ENCODE measurements around the gene DDX28. TPM values are rescaled to one million over a fixed set of nuclear protein-coding genes. Genes with fewer than 3 reads are reported as not detected.

Gene DDX28
- polyA plus RNA-seq, 1 donor from 2014 or later: 13.9 TPM

GRCh38 chr16:67993207-67994039 lies 29.6 kb downstream of the DDX28 start:
- Histone ChIP-seq H2AFZ (ENCODE audit: low read depth, low read length) (no peak overlapping the region), H3K27me3 (ENCODE audit: insufficient read depth, low read depth, low read length) (no peaks in the 10 kb centered on the region), H3K79me2 (replicated peaks; ENCODE audit: insufficient read depth, low read length) (no peaks in the 10 kb centered on the region), H3K9ac (ENCODE audit: low read length) (no peak overlapping the region), H3K4me3 (ENCODE audit: low read length) (no peak overlapping the region), H3F3A (ENCODE audit: insufficient read depth, low read length, poor library complexity, severe bottlenecking) (no peaks in the 10 kb centered on the region), H3K9me2 (ENCODE audit: insufficient read depth, low read length) (no peaks in the 10 kb centered on the region), H3K4me2 (ENCODE audit: low read length) (no peak overlapping the region), H4K20me1 (ENCODE audit: insufficient read depth) (no peaks in the 10 kb centered on the region), H3K9me3 (ENCODE audit: low read length) (no peaks in the 10 kb centered on the region), H3K27ac (ENCODE audit: low read length) (no peak overlapping the region), H3K36me3 (ENCODE audit: insufficient read depth, low read length) (no peaks in the 10 kb centered on the region)
- no peak for TF ChIP-seq TAF1 (IDR thresholded peaks at IDR 0.05; ENCODE audit: low read depth)
- peak; percentile 73 for TF ChIP-seq SMC3 (conservative IDR thresholded peaks at IDR 0.05; ENCODE audit: poor library complexity)
- peak; percentile 76 for TF ChIP-seq CTCF (IDR thresholded peaks at IDR 0.05; ENCODE audit: poor library complexity, severe bottlenecking)
- no peak for TF ChIP-seq MXI1 (conservative IDR thresholded peaks at IDR 0.05; ENCODE audit: poor library complexity, severe bottlenecking)
- TF ChIP-seq POLR2AphosphoS5 (IDR thresholded peaks at IDR 0.05): no peak
- TF ChIP-seq EP300 (conservative IDR thresholded peaks at IDR 0.05; ENCODE audit: poor library complexity, severe bottlenecking): no peak
- TF ChIP-seq REST (IDR thresholded peaks at IDR 0.05; ENCODE audit: borderline replicate concordance): no peak
- TF ChIP-seq RAD21 (conservative IDR thresholded peaks at IDR 0.05): peak; percentile 54
- no peak for TF ChIP-seq EZH2 (IDR thresholded peaks at IDR 0.05; ENCODE audit: borderline replicate concordance, insufficient read depth, low read length, poor library complexity, severe bottlenecking)

GRCh38 chr16:67992661-67993206 lies 30.3 kb downstream of the DDX28 start:
- Histone ChIP-seq H3K4me2 (ENCODE audit: low read length) (no peak overlapping the region), H3K9ac (ENCODE audit: low read length) (no peak overlapping the region), H2AFZ (ENCODE audit: low read depth, low read length) (no peak overlapping the region)

More at GRCh38 chr16:67992661-67993206, 30.3 kb downstream of the DDX28 start:
- no peak for TF ChIP-seq EZH2 (IDR thresholded peaks at IDR 0.05; ENCODE audit: borderline replicate concordance, insufficient read depth, low read length, poor library complexity, severe bottlenecking)
- no peak for TF ChIP-seq CTCF (IDR thresholded peaks at IDR 0.05; ENCODE audit: poor library complexity, severe bottlenecking)
- H3F3A ChIP-seq (ENCODE audit: insufficient read depth, low read length, poor library complexity, severe bottlenecking): no peaks in the 10 kb centered on the region
- H3K27ac ChIP-seq (ENCODE audit: low read length): no peak overlapping the region
- no peaks in the 10 kb centered on the region for H3K36me3 ChIP-seq (ENCODE audit: insufficient read depth, low read length)
- no peak overlapping the region for H3K4me3 ChIP-seq (ENCODE audit: low read length)
- no peaks in the 10 kb centered on the region for H4K20me1 ChIP-seq (ENCODE audit: insufficient read depth)
- no peaks in the 10 kb centered on the region for H3K27me3 ChIP-seq (ENCODE audit: insufficient read depth, low read depth, low read length)
- no peaks in the 10 kb centered on the region for H3K79me2 ChIP-seq (replicated peaks; ENCODE audit: insufficient read depth, low read length)
- H3K9me2 ChIP-seq (ENCODE audit: insufficient read depth, low read length): no peaks in the 10 kb centered on the region
- H3K9me3 ChIP-seq (ENCODE audit: low read length): no peaks in the 10 kb centered on the region

All from neural cell (in vitro differentiated cells).